SK-N-SH treated with all-trans-retinoic acid at 6 μM for 48 hours (cell line): ENCODE data around the gene GLA.

Experiments used
- ATAC-seq: fragments of 200-7000 bp; cut with Tn5 transposase; 3 replicates; pipeline ENCODE4 v1.9.1; 2020; ENCODE audit warnings: mild to moderate bottlenecking, moderate library complexity
- ARNTL ChIP-seq: fragments of 450-650 bp; formaldehyde crosslinking; IDR thresholded peaks from 2 replicates; pipeline ENCODE4 v1.5.0; 2020; ENCODE audit warnings: low read depth, mild to moderate bottlenecking, moderate library complexity, borderline replicate concordance
- BACH2 ChIP-seq: fragments of 250-450 bp; sonication (Bioruptor Pico); IDR thresholded peaks from 2 replicates; pipeline ENCODE4 v1.9.0; 2021; ENCODE audit warnings: mild to moderate bottlenecking, borderline replicate concordance
- CREB5 ChIP-seq: fragments of 250-450 bp; sonication (Bioruptor Pico); IDR thresholded peaks from 2 replicates; pipeline ENCODE4 v1.5.1; 2020; ENCODE audit warnings: low read depth, mild to moderate bottlenecking, moderate library complexity
- CSDC2 ChIP-seq: fragments of 250-450 bp; sonication (Bioruptor Pico); IDR thresholded peaks from 2 replicates; pipeline ENCODE4 v1.5.0; 2020; ENCODE audit warnings: mild to moderate bottlenecking, moderate library complexity
- CSRNP3 ChIP-seq: fragments of 250-450 bp; sonication (Bioruptor Pico); IDR thresholded peaks from 2 replicates; pipeline ENCODE4 v1.5.1; 2021; ENCODE audit warnings: mild to moderate bottlenecking, moderate library complexity
- ESRRG ChIP-seq: fragments of 250-450 bp; sonication (Bioruptor Pico); IDR thresholded peaks from 2 replicates; pipeline ENCODE4 v1.6.1; 2021; ENCODE audit warnings: mild to moderate bottlenecking
- GLIS3 ChIP-seq: fragments of 250-450 bp; sonication (Bioruptor Pico); IDR thresholded peaks from 2 replicates; pipeline ENCODE4 v1.5.0; 2020; ENCODE audit warnings: mild to moderate bottlenecking, moderate library complexity
- ISL1 ChIP-seq: fragments of 250-450 bp; sonication (Bioruptor Pico); IDR thresholded peaks from 2 replicates; pipeline ENCODE4 v2.1.2; 2022; ENCODE audit warnings: mild to moderate bottlenecking, moderate library complexity
- OSR1 ChIP-seq: fragments of 250-450 bp; sonication (Bioruptor Pico); IDR thresholded peaks from 2 replicates; pipeline ENCODE4 v1.8.0; 2022; ENCODE audit warnings: moderate library complexity, mild to moderate bottlenecking, inconsistent platforms
- POU6F1 ChIP-seq: fragments of 250-450 bp; sonication (Bioruptor Pico); IDR thresholded peaks from 2 replicates; pipeline ENCODE4 v1.8.0; 2021; ENCODE audit warnings: low read depth, mild to moderate bottlenecking, moderate library complexity, borderline replicate concordance
- PPARA ChIP-seq: fragments of 250-450 bp; sonication (Bioruptor Pico); IDR thresholded peaks from 2 replicates; pipeline ENCODE4 v1.5.0; 2020; ENCODE audit warnings: mild to moderate bottlenecking, borderline replicate concordance
- RARB ChIP-seq: fragments of 250-450 bp; sonication (Bioruptor Pico); IDR thresholded peaks from 2 replicates; pipeline ENCODE4 v1.8.0; 2021; ENCODE audit warnings: mild to moderate bottlenecking, moderate library complexity
- SNAI2 ChIP-seq: fragments of 250-450 bp; sonication (Bioruptor Pico); IDR thresholded peaks from 2 replicates; pipeline ENCODE4 v1.5.0; 2020; ENCODE audit warnings: mild to moderate bottlenecking, moderate library complexity
- TOX ChIP-seq: fragments of 250-450 bp; sonication (Bioruptor Pico); IDR thresholded peaks from 2 replicates; pipeline ENCODE4 v1.8.0; 2021; ENCODE audit warnings: mild to moderate bottlenecking, moderate library complexity, borderline replicate concordance
- TSHZ2 ChIP-seq: fragments of 250-450 bp; sonication (Bioruptor Pico); IDR thresholded peaks from 2 replicates; pipeline ENCODE4 v1.5.0; 2020; ENCODE audit warnings: mild to moderate bottlenecking, moderate library complexity
- ZFP3 ChIP-seq: fragments of 250-450 bp; sonication (Bioruptor Pico); IDR thresholded peaks from 2 replicates; pipeline ENCODE4 v1.5.0; 2020; ENCODE audit warnings: mild to moderate bottlenecking, moderate library complexity
- ZNF565 ChIP-seq: fragments of 450-650 bp; formaldehyde crosslinking; conservative IDR thresholded peaks from 2 replicates; pipeline ENCODE4 v1.5.0; 2020; ENCODE audit warnings: low read depth, mild to moderate bottlenecking, moderate library complexity
- ZNF70 ChIP-seq: fragments of 450-650 bp; formaldehyde crosslinking; IDR thresholded peaks from 2 replicates; pipeline ENCODE4 v1.5.0; 2020; ENCODE audit warnings: mild to moderate bottlenecking, moderate library complexity
- ZNF8 ChIP-seq: fragments of 450-650 bp; formaldehyde crosslinking; IDR thresholded peaks from 2 replicates; pipeline ENCODE4 v1.5.0; 2020; ENCODE audit warnings: mild to moderate bottlenecking, moderate library complexity

The GLA gene

GRCh38 chrX:101430457-101431078 is 22.8 kb upstream of the GLA start:
- ATAC-seq = peak; percentile 77
- TF ChIP-seq GLIS3 (CRISPR knock-in tag) = no peak
- no peak for TF ChIP-seq CSRNP3 (CRISPR knock-in tag)

GRCh38 chrX:101429934-101430333 is 22.2 kb upstream of the GLA start:
- ATAC-seq = peak; percentile 91
- TF ChIP-seq ZNF8 (CRISPR knock-in tag) = no peak
- no peak for TF ChIP-seq BACH2 (CRISPR knock-in tag)
- TF ChIP-seq TOX = no peak
- TF ChIP-seq CSRNP3 (CRISPR knock-in tag) = no peak
- no peak for TF ChIP-seq POU6F1 (CRISPR knock-in tag)
- no peak for TF ChIP-seq GLIS3 (CRISPR knock-in tag)
- no peak for TF ChIP-seq ZNF565 (CRISPR knock-in tag)
- TF ChIP-seq TSHZ2 (CRISPR knock-in tag) = no peak
- no peak for TF ChIP-seq ZFP3
- no peak for TF ChIP-seq ZNF70
- no peak for TF ChIP-seq ESRRG
- TF ChIP-seq CREB5 (CRISPR knock-in tag) = no peak
- no peak for TF ChIP-seq PPARA (CRISPR knock-in tag)
- no peak for TF ChIP-seq ARNTL (CRISPR knock-in tag)
- no peak for TF ChIP-seq SNAI2 (CRISPR knock-in tag)

GRCh38 chrX:101427954-101428353 is 20.2 kb upstream of the GLA start:
- TF ChIP-seq ISL1 = no peak
- TF ChIP-seq ZNF8 (CRISPR knock-in tag) = peak; percentile 97
- TF ChIP-seq, all 23 proteins: peak for 1
- no peak for ATAC-seq

GRCh38 chrX:101419489-101419888 is 11.8 kb upstream of the GLA start:
- no peak for ATAC-seq
- no peak for TF ChIP-seq RARB (CRISPR knock-in tag)
- no peak for TF ChIP-seq ARNTL (CRISPR knock-in tag)
- TF ChIP-seq ZNF565 (CRISPR knock-in tag) = no peak
- no peak for TF ChIP-seq SNAI2 (CRISPR knock-in tag)
- no peak for TF ChIP-seq ZNF70
- no peak for TF ChIP-seq ZFP3
- TF ChIP-seq ISL1 = no peak
- no peak for TF ChIP-seq CREB5 (CRISPR knock-in tag)
- TF ChIP-seq ESRRG = no peak
- TF ChIP-seq CSRNP3 (CRISPR knock-in tag) = no peak
- no peak for TF ChIP-seq CSDC2 (CRISPR knock-in tag)
- no peak for TF ChIP-seq OSR1 (CRISPR knock-in tag)
